ENCODE measurements around the gene HLX.

DNA sequence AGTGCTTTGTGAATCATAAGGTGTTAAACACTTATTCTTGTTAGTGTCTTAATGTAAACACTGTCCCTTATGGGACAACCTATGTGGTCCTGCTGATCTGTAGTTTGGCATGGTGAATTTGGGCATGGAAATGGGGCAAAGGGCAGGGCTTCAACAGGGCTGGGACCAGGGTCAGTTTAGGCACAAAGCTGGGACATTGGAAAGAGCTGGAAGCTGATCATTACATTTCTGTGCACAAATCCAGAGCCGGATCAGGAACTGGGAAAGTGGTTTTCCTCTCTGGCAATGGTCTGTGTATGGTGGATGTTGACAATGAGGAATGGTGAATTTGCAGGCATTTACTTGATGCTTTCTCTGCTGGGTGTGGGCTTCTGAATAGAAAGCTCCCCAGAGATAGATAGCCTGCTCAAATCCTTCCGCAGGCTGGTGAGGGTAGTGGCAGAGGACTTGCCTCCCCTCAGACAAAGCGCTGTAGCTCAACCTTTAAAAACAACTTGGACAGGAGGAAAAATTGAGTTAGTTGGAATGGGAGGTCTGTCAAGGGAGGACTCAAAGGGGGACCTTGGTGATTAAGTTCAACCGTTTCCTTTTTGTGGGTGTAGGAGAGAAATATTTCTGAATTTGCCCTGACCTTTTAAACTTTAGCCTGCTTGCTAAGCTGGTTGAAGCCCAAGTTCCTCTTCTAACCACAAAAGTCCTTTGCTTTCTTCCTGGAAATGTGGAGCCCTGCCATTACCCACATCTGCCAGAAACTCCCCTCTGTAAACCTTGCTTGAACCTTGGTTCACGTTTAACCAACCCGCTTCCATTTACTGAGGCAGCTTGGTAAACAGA, 35.3 kb downstream of the HLX start:
- TF ChIP-seq, protein P1, sequence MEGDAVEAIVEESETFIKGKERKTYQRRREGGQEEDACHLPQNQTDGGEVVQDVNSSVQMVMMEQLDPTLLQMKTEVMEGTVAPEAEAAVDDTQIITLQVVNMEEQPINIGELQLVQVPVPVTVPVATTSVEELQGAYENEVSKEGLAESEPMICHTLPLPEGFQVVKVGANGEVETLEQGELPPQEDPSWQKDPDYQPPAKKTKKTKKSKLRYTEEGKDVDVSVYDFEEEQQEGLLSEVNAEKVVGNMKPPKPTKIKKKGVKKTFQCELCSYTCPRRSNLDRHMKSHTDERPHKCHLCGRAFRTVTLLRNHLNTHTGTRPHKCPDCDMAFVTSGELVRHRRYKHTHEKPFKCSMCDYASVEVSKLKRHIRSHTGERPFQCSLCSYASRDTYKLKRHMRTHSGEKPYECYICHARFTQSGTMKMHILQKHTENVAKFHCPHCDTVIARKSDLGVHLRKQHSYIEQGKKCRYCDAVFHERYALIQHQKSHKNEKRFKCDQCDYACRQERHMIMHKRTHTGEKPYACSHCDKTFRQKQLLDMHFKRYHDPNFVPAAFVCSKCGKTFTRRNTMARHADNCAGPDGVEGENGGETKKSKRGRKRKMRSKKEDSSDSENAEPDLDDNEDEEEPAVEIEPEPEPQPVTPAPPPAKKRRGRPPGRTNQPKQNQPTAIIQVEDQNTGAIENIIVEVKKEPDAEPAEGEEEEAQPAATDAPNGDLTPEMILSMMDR (IDR thresholded peaks at IDR 0.05): no peak
- TF ChIP-seq SMC3 (IDR thresholded peaks at IDR 0.05; ENCODE audit: low read depth, low read length): no peak
- no peak for TF ChIP-seq REST (IDR thresholded peaks at IDR 0.05; ENCODE audit: low read depth, low read length)
- TF ChIP-seq CHD2 (IDR thresholded peaks at IDR 0.05; ENCODE audit: low read length, partially characterized antibody): no peak
- no peak for TF ChIP-seq MXI1 (IDR thresholded peaks at IDR 0.05; ENCODE audit: low read depth, low read length)
- no peak for TF ChIP-seq FOSL2 (IDR thresholded peaks at IDR 0.05; ENCODE audit: borderline replicate concordance, low read depth)
- TF ChIP-seq MAX (IDR thresholded peaks at IDR 0.05; ENCODE audit: low read depth): no peak
- TF ChIP-seq RAD21 (IDR thresholded peaks at IDR 0.05; ENCODE audit: low read length): no peak

Data from SK-N-SH (cell line).